ENCODE measurements around the gene RALGPS2.

The RALGPS2 gene

GRCh38 chr1:178724728-178725465, at the start of gene RALGPS2:
Gene RALGPS2 (plus strand): TSS chr1:178725244. CDS start chr1:178776765, 51,521 bp downstream.
- Mint-ChIP-seq H3K36me3 (no peaks in the 10 kb centered on the region), H3K27me3 (no peaks in the 10 kb centered on the region), H3K4me3 (peak within 1 kb of the TSS; percentile 88), H3K27ac (peak within 1 kb of the TSS; percentile 64), H3K4me1 (ENCODE audit: low read depth) (peaks cover 26% of the 10 kb centered on the region), H3K9me3 (ENCODE audit: low read depth) (no peaks in the 10 kb centered on the region)

- peaks cover 5% of the 10 kb centered on the region for H3K27me3 Mint-ChIP-seq
- no peaks in the 10 kb centered on the region for H3K9me3 Mint-ChIP-seq (ENCODE audit: low read depth)
- H3K36me3 Mint-ChIP-seq = peaks cover 2% of the 10 kb centered on the region
- H3K4me1 Mint-ChIP-seq (ENCODE audit: low read depth) = no peaks in the 10 kb centered on the region
- H3K4me3 Mint-ChIP-seq = no peak overlapping the region
- H3K27ac Mint-ChIP-seq = no peak overlapping the region
Observed at GRCh38 chr1:178679237-178679636, 45.8 kb upstream of the RALGPS2 start.

GRCh38 chr1:178682429-178682828, 42.6 kb upstream of the RALGPS2 start:
- H3K4me3 Mint-ChIP-seq = no peak overlapping the region
- H3K27me3 Mint-ChIP-seq = peaks cover 5% of the 10 kb centered on the region
- no peaks in the 10 kb centered on the region for H3K4me1 Mint-ChIP-seq (ENCODE audit: low read depth)
- no peak overlapping the region for H3K27ac Mint-ChIP-seq
- peaks cover 2% of the 10 kb centered on the region for H3K36me3 Mint-ChIP-seq
- no peaks in the 10 kb centered on the region for H3K9me3 Mint-ChIP-seq (ENCODE audit: low read depth)

- Mint-ChIP-seq H3K4me3 (no peak overlapping the region), H3K27ac (no peak overlapping the region), H3K27me3 (peaks cover 5% of the 10 kb centered on the region), H3K36me3 (peaks cover 2% of the 10 kb centered on the region), H3K4me1 (ENCODE audit: low read depth) (no peaks in the 10 kb centered on the region), H3K9me3 (ENCODE audit: low read depth) (no peaks in the 10 kb centered on the region)
Observed at GRCh38 chr1:178682886-178683285, 42.2 kb upstream of the RALGPS2 start.

GRCh38 chr1:178683291-178683690, 41.8 kb upstream of the RALGPS2 start:
- Mint-ChIP-seq H3K36me3 (peaks cover 2% of the 10 kb centered on the region), H3K4me1 (ENCODE audit: low read depth) (no peaks in the 10 kb centered on the region), H3K27me3 (peaks cover 5% of the 10 kb centered on the region), H3K4me3 (no peak overlapping the region), H3K27ac (no peak overlapping the region), H3K9me3 (ENCODE audit: low read depth) (no peaks in the 10 kb centered on the region)

GRCh38 chr1:178684111-178684510, 40.9 kb upstream of the RALGPS2 start:
- Mint-ChIP-seq H3K27me3 (peaks cover 6% of the 10 kb centered on the region), H3K4me3 (no peak overlapping the region), H3K36me3 (peaks cover 2% of the 10 kb centered on the region), H3K9me3 (ENCODE audit: low read depth) (no peaks in the 10 kb centered on the region), H3K27ac (no peak overlapping the region), H3K4me1 (ENCODE audit: low read depth) (no peaks in the 10 kb centered on the region)

- peaks cover 2% of the 10 kb centered on the region for H3K36me3 Mint-ChIP-seq
- no peak overlapping the region for H3K4me3 Mint-ChIP-seq
- H3K9me3 Mint-ChIP-seq (ENCODE audit: low read depth) = no peaks in the 10 kb centered on the region
- no peaks in the 10 kb centered on the region for H3K4me1 Mint-ChIP-seq (ENCODE audit: low read depth)
- H3K27me3 Mint-ChIP-seq = peaks cover 6% of the 10 kb centered on the region
- no peak overlapping the region for H3K27ac Mint-ChIP-seq
Observed at GRCh38 chr1:178684542-178685000, 40.5 kb upstream of the RALGPS2 start.

- Mint-ChIP-seq H3K4me3 (no peak overlapping the region), H3K36me3 (no peaks in the 10 kb centered on the region), H3K4me1 (ENCODE audit: low read depth) (no peaks in the 10 kb centered on the region), H3K27me3 (peaks cover 3% of the 10 kb centered on the region), H3K9me3 (ENCODE audit: low read depth) (no peaks in the 10 kb centered on the region), H3K27ac (no peak overlapping the region)
Observed at GRCh38 chr1:178686407-178686806, 38.6 kb upstream of the RALGPS2 start.

GRCh38 chr1:178688244-178688643, 36.8 kb upstream of the RALGPS2 start:
- Mint-ChIP-seq H3K36me3 (no peaks in the 10 kb centered on the region), H3K27me3 (peaks cover 2% of the 10 kb centered on the region), H3K4me3 (no peak overlapping the region), H3K27ac (no peak overlapping the region), H3K9me3 (ENCODE audit: low read depth) (no peaks in the 10 kb centered on the region), H3K4me1 (ENCODE audit: low read depth) (no peaks in the 10 kb centered on the region)

- Mint-ChIP-seq H3K27ac (no peak overlapping the region), H3K27me3 (peaks cover 2% of the 10 kb centered on the region), H3K36me3 (no peaks in the 10 kb centered on the region), H3K4me3 (no peak overlapping the region), H3K9me3 (ENCODE audit: low read depth) (no peaks in the 10 kb centered on the region), H3K4me1 (ENCODE audit: low read depth) (no peaks in the 10 kb centered on the region)
Observed at GRCh38 chr1:178689769-178690168, 35.3 kb upstream of the RALGPS2 start.

- Mint-ChIP-seq H3K27me3 (peaks cover 2% of the 10 kb centered on the region), H3K4me3 (no peak overlapping the region), H3K4me1 (ENCODE audit: low read depth) (no peaks in the 10 kb centered on the region), H3K9me3 (ENCODE audit: low read depth) (no peaks in the 10 kb centered on the region), H3K27ac (no peak overlapping the region), H3K36me3 (no peaks in the 10 kb centered on the region)
Observed at GRCh38 chr1:178690496-178690895, 34.5 kb upstream of the RALGPS2 start.

GRCh38 chr1:178692564-178693327, 32.3 kb upstream of the RALGPS2 start:
- Mint-ChIP-seq H3K27me3 (peaks cover 2% of the 10 kb centered on the region), H3K4me1 (ENCODE audit: low read depth) (no peaks in the 10 kb centered on the region), H3K36me3 (no peaks in the 10 kb centered on the region), H3K27ac (no peak overlapping the region), H3K9me3 (ENCODE audit: low read depth) (no peaks in the 10 kb centered on the region), H3K4me3 (no peak overlapping the region)

- Mint-ChIP-seq H3K9me3 (ENCODE audit: low read depth) (no peaks in the 10 kb centered on the region), H3K27ac (no peak overlapping the region), H3K27me3 (peaks cover 2% of the 10 kb centered on the region), H3K4me3 (no peak overlapping the region), H3K4me1 (ENCODE audit: low read depth) (no peaks in the 10 kb centered on the region), H3K36me3 (no peaks in the 10 kb centered on the region)
Observed at GRCh38 chr1:178693366-178693765, 31.7 kb upstream of the RALGPS2 start.

- no peak overlapping the region for H3K4me3 Mint-ChIP-seq
- H3K4me1 Mint-ChIP-seq (ENCODE audit: low read depth) = no peaks in the 10 kb centered on the region
- no peaks in the 10 kb centered on the region for H3K27me3 Mint-ChIP-seq
- H3K27ac Mint-ChIP-seq = no peak overlapping the region
- no peaks in the 10 kb centered on the region for H3K9me3 Mint-ChIP-seq (ENCODE audit: low read depth)
- no peaks in the 10 kb centered on the region for H3K36me3 Mint-ChIP-seq
Observed at GRCh38 chr1:178694923-178695525, 30.0 kb upstream of the RALGPS2 start.

- no peak overlapping the region for H3K27ac Mint-ChIP-seq
- H3K27me3 Mint-ChIP-seq = peaks cover 14% of the 10 kb centered on the region
- H3K36me3 Mint-ChIP-seq = no peaks in the 10 kb centered on the region
- no peaks in the 10 kb centered on the region for H3K4me1 Mint-ChIP-seq (ENCODE audit: low read depth)
- H3K9me3 Mint-ChIP-seq (ENCODE audit: low read depth) = no peaks in the 10 kb centered on the region
- no peak overlapping the region for H3K4me3 Mint-ChIP-seq
Observed at GRCh38 chr1:178702146-178702545, 22.9 kb upstream of the RALGPS2 start.

Measured in activated naive CD8-positive, alpha-beta T cell (primary cell).